Heart right ventricle (tissue), 16 donors: ENCODE measurements around the gene FUT1. TPM values are rescaled to one million over a fixed set of nuclear protein-coding genes. Genes with fewer than 3 reads are reported as not detected.

ENCODE experiments used
- ATAC-seq, 8 donors: fragments of 200-7000 bp; cut with Tn5 transposase; one replicate each; pipeline ENCODE4 v1.9.1; 2020; ENCODE audit warnings: mild to moderate bottlenecking in 8 of 8, moderate library complexity in 8 of 8, moderate number of reproducible peaks in 1 of 8
- DNase-seq, 2 donors: peaks; one replicate each; pipeline ENCODE4 v3.0.0-alpha.2; 2020
- H3K27ac ChIP-seq, 10 donors: fragments of 200-600 bp; sonication (generic) in 2 of 10; one replicate each; pipeline versions ENCODE4 v1.5.0 to v1.8.0; 2020 to 2022; ENCODE audit warnings: mild to moderate bottlenecking in 3 of 10
- H3K27me3 ChIP-seq, 7 donors: fragments of 200-600 bp; one replicate each; pipeline ENCODE4 v1.8.0; 2021 to 2022; ENCODE audit warnings: mild to moderate bottlenecking in 2 of 7
- H3K36me3 ChIP-seq, 9 donors: fragments of 200-600 bp; sonication (generic) in 1 of 9; one replicate each; pipeline versions ENCODE4 v1.5.0 to v1.8.0; 2020 to 2022; ENCODE audit warnings: mild to moderate bottlenecking in 2 of 9
- H3K4me1 ChIP-seq, 9 donors: fragments of 200-600 bp; sonication (generic) in 1 of 9; one replicate each; pipeline versions ENCODE4 v1.5.0 to v1.8.0; 2020 to 2022; ENCODE audit warnings: mild to moderate bottlenecking in 4 of 9
- H3K4me3 ChIP-seq, 10 donors: fragments of 200-600 bp; sonication (generic) in 2 of 10; one replicate each; pipeline versions ENCODE4 v1.5.0 to v1.8.0; 2020 to 2022; ENCODE audit warnings: mild to moderate bottlenecking in 7 of 10, moderate library complexity in 2 of 10
- H3K9me3 ChIP-seq, 11 donors: fragments of 200-600 bp in 10 of 11; sonication (generic) in 2 of 11; one replicate each; pipeline versions ENCODE4 v1.5.0 to v1.8.0; 2013 to 2022; ENCODE audit warnings: mild to moderate bottlenecking in 2 of 11, control low read depth in 1 of 11, moderate library complexity in 1 of 11
- WGBS, 2 donors: extraction: QIAGEN DNeasy Blood & Tissue Kit; methylation state at CpG; one replicate each; pipeline ENCODE4 v1.1.7; 2013; ENCODE audit warnings: inconsistent platforms in 1 of 2; 5-methylcytosine and 5-hydroxymethylcytosine counted together
- intact Hi-C, 10 donors: fragments of 100-400 bp; cut with DNase I; formaldehyde crosslinking; loops; one replicate each; pipeline versions ENCODE4 v1.11.1 to v1.14.2; 2022
- long read RNA-seq, 3 donors: library from polyadenylated mRNA; unstranded; transcript quantifications; one replicate each; pipeline ENCODE4 v2.0.0, GENCODE V29; 2020 to 2021
- polyA plus RNA-seq, 2 donors: library from polyadenylated mRNA; stranded (reverse); fragments of 200-250 nt; gene quantifications; one replicate each; pipeline ENCODE4 v1.2.3, GENCODE V29; 2013
- total RNA-seq, 10 donors: library from RNA; stranded (reverse); fragmentation: NEBNext Ultra II Directional in 3 of 10; extraction: Animal tissue kit (Norgen Biotek cat#: 25700) in 3 of 10; gene quantifications; one replicate each; pipeline versions ENCODE4 v1.2.1 to v1.2.4, GENCODE V29; 2021 to 2023
- TF ChIP-seq, protein P1 (sequence below), 9 donors: fragments of 200-600 bp; sonication (generic) in 2 of 9; IDR thresholded peaks; one replicate each; pipeline versions ENCODE4 v1.5.0 to v1.8.0; 2021 to 2022; ENCODE audit warnings: antibody characterized with exemption in 9 of 9, mild to moderate bottlenecking in 5 of 9, moderate library complexity in 1 of 9
- donor health status: Arrhythmogenic right ventricular cardiomyopathy.
- donor health status: ischemic (EF 13 %, LVEDD 7.1; RV severe dilation, severe dysfunction).
- donor health status: healthy with polysubstance abuse.
- donor health status: DM: no; HTN: yes; CAD: no.
- donor health status: DM: no; HTN: no; CAD: no.
- donor health status: ischemic (EF 25% LVEDD 6.9; RV normal size, moderate dysfunction).
- donor health status: ischemic (EF 25% LVEDD 5.7; RV mildly dilated, moderate dysfunction).
- donor health status: healthy.
- donor health status: DM: yes; HTN: yes; CAD: no.
- donor health status: Ischemic cardiomyopathy.
- donor health status: ischemic (EF 35%, LVEDD 5.7; RV mildly dilated, moderate dysfunction).
- donor health status: nonischemic (EF 11% LVEDD 7.7; RV severe dilation, severe dysfunction).
- donor health status: DM: yes; HTN: yes; CAD: no.
- donor health status: PGD.
- donor health status: ischemic (EF 29% LVEDD 5.4; RV normal size, mild dysfunction).
- donor health status: nonischemic (EF 23%, LVEDD 6.1; RV moderate dilation, normal function).

The FUT1 gene
- total RNA-seq (1 to 10 TPM; 1.8 to 5.7 (median 2.7) TPM), polyA plus RNA-seq (1 to 10 TPM; 2.2 to 5.4 TPM)
- long read RNA-seq, donor 1, partial matches to known transcripts: 0 of 3 reads
- long read RNA-seq, donor 1, other reads (novel, unspliced or antisense): 3 of 3 reads
- long read RNA-seq, donor 2, partial matches to known transcripts: 4 of 5 reads
- long read RNA-seq, donor 2, other reads (novel, unspliced or antisense): 1 of 5 reads
- long read RNA-seq, donor 3, partial matches to known transcripts: 10 of 20 reads
- long read RNA-seq, donor 3, other reads (novel, unspliced or antisense): 10 of 20 reads

GRCh38 chr19:48752496-48753365 lies at the start of gene FUT1:
Gene FUT1, minus strand, starts transcription at chr19:48752641. Its CDS starts 1,360 bp downstream, at chr19:48751281.
- DNase-seq: peak; percentile 78 to 79
- H3K4me3 ChIP-seq: peak within 1 kb of the TSS; percentile 27 to 66 (median 58)
- peaks cover 7 to 40% (median 22%) of the 10 kb centered on the region in 9 donors for H3K4me1 ChIP-seq
- TF ChIP-seq, protein P1, sequence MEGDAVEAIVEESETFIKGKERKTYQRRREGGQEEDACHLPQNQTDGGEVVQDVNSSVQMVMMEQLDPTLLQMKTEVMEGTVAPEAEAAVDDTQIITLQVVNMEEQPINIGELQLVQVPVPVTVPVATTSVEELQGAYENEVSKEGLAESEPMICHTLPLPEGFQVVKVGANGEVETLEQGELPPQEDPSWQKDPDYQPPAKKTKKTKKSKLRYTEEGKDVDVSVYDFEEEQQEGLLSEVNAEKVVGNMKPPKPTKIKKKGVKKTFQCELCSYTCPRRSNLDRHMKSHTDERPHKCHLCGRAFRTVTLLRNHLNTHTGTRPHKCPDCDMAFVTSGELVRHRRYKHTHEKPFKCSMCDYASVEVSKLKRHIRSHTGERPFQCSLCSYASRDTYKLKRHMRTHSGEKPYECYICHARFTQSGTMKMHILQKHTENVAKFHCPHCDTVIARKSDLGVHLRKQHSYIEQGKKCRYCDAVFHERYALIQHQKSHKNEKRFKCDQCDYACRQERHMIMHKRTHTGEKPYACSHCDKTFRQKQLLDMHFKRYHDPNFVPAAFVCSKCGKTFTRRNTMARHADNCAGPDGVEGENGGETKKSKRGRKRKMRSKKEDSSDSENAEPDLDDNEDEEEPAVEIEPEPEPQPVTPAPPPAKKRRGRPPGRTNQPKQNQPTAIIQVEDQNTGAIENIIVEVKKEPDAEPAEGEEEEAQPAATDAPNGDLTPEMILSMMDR (IDR thresholded peaks at IDR 0.05): no peak
- intact Hi-C loops: no loop called here
- 2% methylated on average over 65 to 73 of the region's 73 CpGs for WGBS, 2 donors
- peak within 1 kb of the TSS; percentile 62 to 89 (median 79) for H3K27ac ChIP-seq
- H3K9me3 ChIP-seq: no peaks in the 10 kb centered on the region
- ATAC-seq: peak; percentile 84 to 93 (median 90)
- H3K36me3 ChIP-seq: peaks cover 0 to 28% (median 0%) of the 10 kb centered on the region in 9 donors
- H3K27me3 ChIP-seq: peaks cover 0 to 39% (median 19%) of the 10 kb centered on the region in 7 donors

DNA sequence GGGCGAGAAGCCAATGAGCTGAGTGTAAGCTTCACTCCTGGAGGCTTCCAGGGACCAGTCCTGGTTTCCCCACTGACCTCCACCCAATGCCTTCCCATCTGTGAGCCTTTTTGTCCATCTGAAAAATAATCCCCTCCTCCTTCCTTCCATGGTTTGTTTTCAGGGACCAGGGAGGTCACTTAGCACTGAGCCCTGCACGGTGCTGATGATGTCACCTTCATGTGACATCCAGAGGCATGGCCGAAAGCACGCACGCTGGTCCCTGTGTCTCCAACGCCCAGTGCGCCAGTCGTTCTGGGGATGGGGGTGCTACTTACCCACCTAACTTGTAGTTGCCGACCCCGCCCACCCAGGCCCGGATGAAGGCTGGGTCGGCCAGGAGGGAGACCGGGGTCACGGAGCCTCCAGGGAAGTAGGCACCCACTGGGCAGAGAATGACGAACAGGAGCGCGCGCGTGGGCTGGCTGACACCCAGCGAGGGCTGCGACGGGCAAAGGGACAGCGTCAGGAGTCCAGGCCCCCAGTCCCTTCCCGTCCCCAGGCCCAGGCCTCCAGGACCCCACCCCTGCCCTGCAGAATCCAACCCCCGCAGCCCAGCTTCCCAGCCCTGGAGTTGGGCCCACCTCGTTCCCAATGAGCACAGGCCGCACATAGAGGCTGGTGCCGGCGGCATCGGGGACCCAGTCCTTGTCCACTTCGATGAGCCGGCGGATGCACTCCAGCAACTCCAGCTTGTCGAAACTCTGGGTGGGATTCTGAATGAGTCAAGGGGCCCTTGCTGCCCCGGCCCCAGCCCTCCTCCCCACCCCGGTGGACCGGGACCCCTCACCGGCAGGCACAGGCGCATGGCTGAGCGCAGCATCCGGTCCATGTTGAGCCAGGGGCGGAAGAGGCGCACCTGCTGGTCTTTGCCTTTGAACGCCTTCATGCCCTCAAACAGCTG lies 47.2 kb upstream of the FUT1 start:
- H3K4me1 ChIP-seq: peaks cover 0 to 15% (median 6%) of the 10 kb centered on the region in 9 donors
- peaks cover 0 to 11% (median 0%) of the 10 kb centered on the region in 9 donors for H3K36me3 ChIP-seq
- WGBS, 2 donors: 92 to 94% methylated on average over 41 to 44 of the region's 44 CpGs
- intact Hi-C loops: loop anchor here in 5 of 10 donors (5.0 to 10.0 kb wide), 3 partner anchors 168 to 175 kb away; partner anchors contain the start of gene FTL (in 2 of the 5)
- DNase-seq (no peak), ATAC-seq (no peak)
- TF ChIP-seq, protein P1 (IDR thresholded peaks at IDR 0.05): no peak
- H3K27me3 ChIP-seq: no peaks in the 10 kb centered on the region
- H3K9me3 ChIP-seq: no peaks in the 10 kb centered on the region
- no peak overlapping the region for H3K4me3 ChIP-seq
- H3K27ac ChIP-seq: no peak overlapping the region

- Histone ChIP-seq H3K27ac (no peak overlapping the region), H3K4me1 (peaks cover 0 to 18% (median 6%) of the 10 kb centered on the region in 9 donors), H3K4me3 (no peak overlapping the region), H3K36me3 (peaks cover 0 to 11% (median 0%) of the 10 kb centered on the region in 9 donors), H3K27me3 (no peaks in the 10 kb centered on the region), H3K9me3 (no peaks in the 10 kb centered on the region)
- WGBS, 2 donors: 66 to 69% methylated on average over 6 of the region's 6 CpGs
- intact Hi-C loops: loop anchor here in 5 of 10 donors (5.0 to 10.0 kb wide), 3 partner anchors 168 to 176 kb away; partner anchors contain the start of gene FTL (in 2 of the 5)
- ATAC-seq (no peak), DNase-seq (no peak)
- TF ChIP-seq, protein P1 (IDR thresholded peaks at IDR 0.05): no peak
These were observed 46.5 kb upstream of the FUT1 start for GRCh38 chr19:48798937-48799336.
